HCT116 (cell line): ENCODE data around the gene FAT1.

Experiments used
- CEBPB ChIP-seq: IDR thresholded peaks from 2 replicates; pipeline ENCODE4 v1.6.1; 2012; ENCODE audit warnings: low read depth
- CTCF ChIP-seq, 3 experiments: fragments of 200-600 bp in 1 of 3; sonication (generic) in 1 of 3; IDR thresholded peaks in 2 of 3; conservative IDR thresholded peaks in 1 of 3; 2 replicates each; pipeline ENCODE4 v1.5.1; 2012 to 2017; ENCODE audit warnings: low read depth in 2 of 3, low read length in 2 of 3, antibody characterized with exemption in 1 of 3, borderline replicate concordance in 1 of 3, control low read depth in 1 of 3, mild to moderate bottlenecking in 1 of 3, mixed read lengths in 1 of 3, mixed run types in 1 of 3, moderate library complexity in 1 of 3; ENCODE audit not compliant: insufficient read depth in 1 of 3
- EZH2 ChIP-seq: fragments of 200-600 bp; sonication (generic); IDR thresholded peaks from 2 replicates; pipeline ENCODE4 v1.6.1; 2017; ENCODE audit warnings: antibody characterized with exemption, mixed run types
- EZH2phosphoT487 ChIP-seq: fragments of 200-600 bp; IDR thresholded peaks from 2 replicates; pipeline ENCODE4 v1.6.1; 2018; ENCODE audit warnings: antibody characterized with exemption, borderline replicate concordance
- MAX ChIP-seq: IDR thresholded peaks from 2 replicates; pipeline ENCODE4 v1.6.1; 2012
- POLR2A ChIP-seq: IDR thresholded peaks from 2 replicates; pipeline ENCODE4 v1.7.0; 2011; ENCODE audit warnings: borderline replicate concordance; ENCODE audit not compliant: insufficient read depth, insufficient read length; ENCODE audit errors: extremely low read depth
- REST ChIP-seq: IDR thresholded peaks from 2 replicates; pipeline ENCODE4 v1.6.1; 2012; ENCODE audit warnings: low read depth
- SP1 ChIP-seq: IDR thresholded peaks from 2 replicates; pipeline ENCODE4 v1.6.1; 2012; ENCODE audit warnings: low read depth
- TCF7L2 ChIP-seq: IDR thresholded peaks from 2 replicates; pipeline ENCODE4 v1.7.0; 2011; ENCODE audit warnings: borderline replicate concordance, inconsistent platforms; ENCODE audit not compliant: insufficient read depth, insufficient read length; ENCODE audit errors: extremely low read depth

GRCh38 chr4:186607490-186607889 is 116.2 kb downstream of the FAT1 start:
- TF ChIP-seq CTCF (IDR thresholded peaks at IDR 0.05 in 2 of 3, conservative IDR thresholded peaks at IDR 0.05 in 1 of 3; ENCODE audit: borderline replicate concordance in 1 of 3, insufficient read depth in 1 of 3, low read depth in 2 of 3, low read length in 2 of 3) (no peak), EZH2phosphoT487 (no peak), TCF7L2 (no peak), MAX (no peak), CEBPB (no peak), POLR2A (no peak), EZH2 (no peak), REST (no peak), SP1 (no peak)
